HL-60/S4 (cell line): Measurements from ENCODE around the gene CAMK1D.

Experiments used
- in situ Hi-C: fragments of 300-500 bp; cut with MboI; formaldehyde crosslinking; loops from 2 replicates; pipeline ENCODE4 v1.14.3; 2022; ENCODE audit warnings: low sequenced_read_pairs

Gene CAMK1D

GRCh38 chr10:12588091-12588860, 238.9 kb downstream of the CAMK1D start:
- in situ Hi-C loops, result no loop called here

GRCh38 chr10:12589291-12589690, 239.9 kb downstream of the CAMK1D start:
- in situ Hi-C loops, result no loop called here

GRCh38 chr10:12589791-12590190, 240.4 kb downstream of the CAMK1D start:
- in situ Hi-C loops, result no loop called here

GRCh38 chr10:12590675-12591659, 241.6 kb downstream of the CAMK1D start:
- in situ Hi-C loops, result no loop called here

GRCh38 chr10:12592967-12593366, 243.6 kb downstream of the CAMK1D start:
- in situ Hi-C loops, result no loop called here

- in situ Hi-C loops, result no loop called here
Observed at GRCh38 chr10:12594448-12594944, 245.1 kb downstream of the CAMK1D start.

- in situ Hi-C loops, result no loop called here
Observed at GRCh38 chr10:12595936-12596576, 246.7 kb downstream of the CAMK1D start.

- in situ Hi-C loops, result no loop called here
Observed at GRCh38 chr10:12597176-12597575, 247.8 kb downstream of the CAMK1D start.

- in situ Hi-C loops, result no loop called here
Observed at GRCh38 chr10:12597788-12598765, 248.7 kb downstream of the CAMK1D start.

GRCh38 chr10:12600652-12601051, 251.3 kb downstream of the CAMK1D start:
- in situ Hi-C loops, result no loop called here

- in situ Hi-C loops, result no loop called here
Observed at GRCh38 chr10:12602521-12602920, 253.2 kb downstream of the CAMK1D start.

- in situ Hi-C loops, result no loop called here
Observed at GRCh38 chr10:12603766-12604470, 254.6 kb downstream of the CAMK1D start.

GRCh38 chr10:12605580-12606405, 256.4 kb downstream of the CAMK1D start:
- in situ Hi-C loops, result no loop called here

GRCh38 chr10:12606461-12606860, 257.1 kb downstream of the CAMK1D start:
- in situ Hi-C loops, result no loop called here

GRCh38 chr10:12608761-12609160, 259.4 kb downstream of the CAMK1D start:
- in situ Hi-C loops, result no loop called here

GRCh38 chr10:12609435-12609834, 260.1 kb downstream of the CAMK1D start:
- in situ Hi-C loops, result no loop called here

GRCh38 chr10:12613136-12613535, 263.8 kb downstream of the CAMK1D start:
- in situ Hi-C loops, result no loop called here

GRCh38 chr10:12614177-12614995, 265.0 kb downstream of the CAMK1D start:
- in situ Hi-C loops, result no loop called here
